Epithelial cell of esophagus (primary cell): Measurements from ENCODE around the gene CTBP2.

Experiments
- DNase-seq: peaks from one replicate; pipeline ENCODE4 v3.0.0; 2010; ENCODE audit warnings: low read depth
- H3K4me3 ChIP-seq: 2 replicates; pipeline ENCODE4 v1.5.1; 2011; ENCODE audit warnings: mild to moderate bottlenecking, low read length, control low read depth
- CTCF ChIP-seq: IDR thresholded peaks from 2 replicates; pipeline ENCODE4 v1.5.1; 2011; ENCODE audit warnings: low read depth, mild to moderate bottlenecking, low read length, control low read depth, inconsistent platforms; ENCODE audit not compliant: insufficient read depth; ENCODE audit errors: missing control alignments

CTBP2 gene

GRCh38 chr10:124952123-124952522 is 208.2 kb downstream of the CTBP2 start:
- no peak overlapping the region for H3K4me3 ChIP-seq
- no peak for DNase-seq
- no peak for TF ChIP-seq CTCF

GRCh38 chr10:124949543-124949942 is 210.8 kb downstream of the CTBP2 start:
- no peak for TF ChIP-seq CTCF
- H3K4me3 ChIP-seq = no peak overlapping the region
- peak; percentile 22 for DNase-seq

- no peak for DNase-seq
- no peak for TF ChIP-seq CTCF
- no peak overlapping the region for H3K4me3 ChIP-seq
Observed at GRCh38 chr10:124946945-124947344, 213.4 kb downstream of the CTBP2 start.

- no peak for TF ChIP-seq CTCF
- no peak for DNase-seq
- no peak overlapping the region for H3K4me3 ChIP-seq
Observed at GRCh38 chr10:124944982-124945381, 215.4 kb downstream of the CTBP2 start.

- DNase-seq = peak; percentile 64
- no peak for TF ChIP-seq CTCF
- H3K4me3 ChIP-seq = no peak overlapping the region
Observed at GRCh38 chr10:124943301-124944092, 216.9 kb downstream of the CTBP2 start.

- no peak for DNase-seq
- H3K4me3 ChIP-seq = no peak overlapping the region
- TF ChIP-seq CTCF = no peak
Observed at GRCh38 chr10:124942317-124943169, 217.8 kb downstream of the CTBP2 start.
